Measurements from ENCODE around the gene PNMA8C.
"Not testable (repeated sequence)": the region's sequence is repeated elsewhere in the genome, so short reads cannot be mapped to it uniquely, and the experiment has no call there.

PNMA8C gene

GRCh38 chr19:46410205-46411087 is 18.3 kb downstream of the PNMA8C start:
- no peak for DNase-seq

GRCh38 chr19:46409191-46409590 is 19.5 kb downstream of the PNMA8C start:
- DNase-seq = no peak

GRCh38 chr19:46408664-46409039 is 20.1 kb downstream of the PNMA8C start:
- no peak for DNase-seq

DNA sequence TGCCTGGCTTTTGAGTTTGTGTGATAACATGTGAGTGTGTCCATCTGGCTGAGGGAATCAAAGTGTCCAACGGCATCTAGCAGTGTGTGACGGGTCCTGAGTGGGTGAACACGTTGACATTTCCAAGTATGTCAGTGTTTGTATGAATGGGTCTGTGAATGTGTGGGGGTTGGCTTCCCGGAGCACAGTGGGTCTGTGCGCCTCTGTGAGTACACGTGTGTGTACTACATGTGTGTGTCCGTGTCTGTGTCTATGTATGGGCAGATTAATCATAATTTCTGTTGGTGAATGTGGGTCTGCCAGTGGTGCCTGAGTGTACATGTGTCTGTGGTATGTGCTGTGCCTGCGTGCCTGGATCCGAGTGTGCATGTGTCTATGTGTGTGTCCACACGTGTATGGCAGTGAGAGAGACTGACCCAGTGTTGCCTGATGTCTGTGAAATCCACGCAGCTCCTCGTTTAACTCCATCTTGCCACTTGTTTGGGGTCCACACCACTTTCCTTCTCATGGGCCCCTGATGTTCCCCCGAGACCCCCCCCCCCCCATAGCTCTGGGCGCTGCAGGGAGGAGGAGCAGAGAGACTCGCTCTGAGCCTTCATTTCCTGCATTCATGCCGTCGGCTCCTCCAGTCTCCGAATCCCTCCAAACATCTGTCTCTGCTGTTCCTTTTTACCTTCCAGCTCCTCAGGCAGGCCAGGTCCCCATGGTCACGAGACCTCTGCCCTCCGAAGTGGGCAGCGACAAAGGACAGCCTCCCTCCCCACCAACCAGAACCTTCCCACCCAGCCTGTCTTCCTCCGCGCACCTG is 20.7 kb downstream of the PNMA8C start:
- DNase-seq = no peak

- no peak for DNase-seq
These were observed 21.8 kb downstream of the PNMA8C start for GRCh38 chr19:46406976-46407375.

DNA sequence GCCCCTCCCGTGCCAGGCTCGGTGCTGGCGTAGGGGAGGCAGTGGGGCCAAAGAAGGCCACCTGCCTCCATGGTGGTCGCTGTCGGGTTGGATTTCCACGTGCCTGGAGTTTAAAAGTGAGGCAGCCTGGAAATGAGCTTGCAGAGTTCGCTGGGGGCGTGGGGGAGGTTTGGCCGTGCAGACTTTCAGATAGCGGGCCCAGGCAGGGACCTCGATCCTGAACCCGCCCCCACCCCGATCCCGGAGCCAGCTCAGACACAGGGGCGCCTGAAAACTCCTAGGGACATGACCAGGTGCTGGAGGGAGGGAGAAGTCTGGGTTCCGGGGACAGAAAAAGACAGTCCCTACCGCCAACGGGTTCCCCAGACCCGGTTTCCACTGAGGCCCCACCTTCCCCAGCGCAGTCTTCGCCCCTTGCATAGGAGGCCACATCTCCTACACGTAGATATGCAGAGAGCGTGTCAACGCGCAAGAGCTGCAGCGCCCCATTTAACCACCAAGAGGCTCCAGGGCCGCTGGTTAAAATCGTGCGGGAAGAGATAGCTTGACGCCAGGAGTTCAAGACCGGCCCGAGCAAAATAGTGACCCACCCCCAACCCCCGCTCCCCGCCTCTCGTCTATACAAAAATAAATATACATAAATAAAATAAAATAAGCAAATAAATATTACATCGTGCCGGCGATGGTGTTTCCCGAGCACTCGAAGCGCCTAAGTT is 23.8 kb downstream of the PNMA8C start:
- DNase-seq = no peak

DNA sequence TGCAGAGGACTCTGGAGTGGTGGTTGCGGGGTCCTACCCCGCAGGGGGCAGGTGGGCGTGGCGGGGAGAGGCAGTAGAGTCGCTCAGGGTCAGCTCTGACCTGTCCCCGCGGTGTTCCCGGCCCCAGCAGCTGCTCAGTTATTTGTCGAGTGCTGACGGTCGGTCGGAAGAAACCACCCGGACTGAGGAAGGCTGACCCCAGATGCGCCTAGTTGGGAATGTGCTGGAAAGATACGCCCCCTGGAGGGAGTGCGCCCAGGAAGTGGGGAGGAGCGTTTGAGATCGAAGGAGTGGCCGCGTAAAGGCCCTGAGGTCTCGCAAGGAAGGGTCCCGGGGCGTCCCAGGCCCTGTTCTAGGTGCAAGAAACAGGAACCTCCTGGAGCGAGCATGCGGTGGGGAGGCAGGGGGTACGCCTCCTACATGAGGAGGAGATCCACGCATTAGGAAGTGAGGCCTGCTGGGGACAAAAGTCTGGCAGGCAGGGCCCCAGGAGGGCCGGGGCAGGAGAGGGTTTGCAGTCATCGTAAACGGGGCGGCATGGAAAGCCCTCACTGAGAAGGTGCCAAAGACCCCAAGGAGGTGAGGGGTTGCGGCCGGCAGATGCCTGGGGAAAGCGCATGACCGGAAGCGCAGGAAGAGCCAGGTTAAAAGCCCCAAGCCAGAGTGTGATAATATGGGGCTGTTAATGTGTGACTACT is 24.5 kb downstream of the PNMA8C start:
- no peak for DNase-seq

- DNase-seq = no peak
These were observed 26.0 kb downstream of the PNMA8C start for GRCh38 chr19:46402725-46403124.

- not testable (repeated sequence) for DNase-seq
These were observed 30.8 kb downstream of the PNMA8C start for GRCh38 chr19:46397801-46398479.

GRCh38 chr19:46394402-46394797 is 34.3 kb downstream of the PNMA8C start:
- no peak for DNase-seq

GRCh38 chr19:46393456-46394401 is 35.0 kb downstream of the PNMA8C start:
- no peak for DNase-seq

DNA sequence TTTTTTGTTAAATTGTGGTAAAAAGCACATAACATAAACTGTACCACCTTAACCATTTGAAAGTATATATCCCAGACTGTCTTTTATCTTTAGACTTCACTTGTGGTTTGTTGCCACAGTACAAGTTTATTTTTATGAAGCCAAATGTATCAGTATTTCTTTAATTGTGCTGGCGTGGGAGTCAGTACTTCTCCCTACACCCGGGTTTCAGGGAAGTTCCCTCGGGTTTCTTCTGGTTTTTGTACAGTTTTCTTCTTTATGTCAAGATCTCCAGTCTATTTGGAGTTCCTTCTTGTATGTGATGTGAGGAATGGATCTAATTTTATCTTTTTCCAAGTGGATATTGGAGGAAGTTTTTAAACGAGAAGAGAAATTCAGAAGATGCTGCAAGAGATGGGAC is 35.9 kb downstream of the PNMA8C start:
- DNase-seq = peak; percentile 27

DNA sequence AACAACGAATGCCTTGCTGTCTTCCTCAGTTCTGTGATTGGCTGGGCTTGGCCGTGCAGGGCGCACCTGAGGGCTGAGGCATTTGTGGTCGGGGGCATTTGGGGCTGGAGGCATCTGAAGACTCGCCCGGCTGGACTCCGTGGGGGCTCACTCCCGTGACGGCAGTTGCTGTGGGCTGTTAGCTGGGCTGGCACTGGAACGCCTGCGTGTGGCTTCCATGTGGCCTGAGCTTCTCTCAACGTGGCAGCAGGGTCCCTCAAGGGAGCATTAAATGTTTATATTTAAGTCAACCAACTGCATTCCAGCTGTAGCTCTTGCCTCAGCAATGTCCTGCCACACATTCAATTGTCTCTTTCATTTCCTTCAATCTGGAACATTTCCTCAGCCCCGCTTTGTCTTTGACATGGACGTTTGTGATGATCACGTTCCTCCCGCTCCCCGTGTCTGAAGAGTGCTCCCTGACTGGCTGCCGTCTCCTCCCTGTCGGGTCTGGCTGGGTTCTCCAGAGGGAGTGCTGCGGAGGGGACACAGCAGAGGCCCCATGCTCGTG is 36.4 kb downstream of the PNMA8C start:
- no peak for DNase-seq

DNA sequence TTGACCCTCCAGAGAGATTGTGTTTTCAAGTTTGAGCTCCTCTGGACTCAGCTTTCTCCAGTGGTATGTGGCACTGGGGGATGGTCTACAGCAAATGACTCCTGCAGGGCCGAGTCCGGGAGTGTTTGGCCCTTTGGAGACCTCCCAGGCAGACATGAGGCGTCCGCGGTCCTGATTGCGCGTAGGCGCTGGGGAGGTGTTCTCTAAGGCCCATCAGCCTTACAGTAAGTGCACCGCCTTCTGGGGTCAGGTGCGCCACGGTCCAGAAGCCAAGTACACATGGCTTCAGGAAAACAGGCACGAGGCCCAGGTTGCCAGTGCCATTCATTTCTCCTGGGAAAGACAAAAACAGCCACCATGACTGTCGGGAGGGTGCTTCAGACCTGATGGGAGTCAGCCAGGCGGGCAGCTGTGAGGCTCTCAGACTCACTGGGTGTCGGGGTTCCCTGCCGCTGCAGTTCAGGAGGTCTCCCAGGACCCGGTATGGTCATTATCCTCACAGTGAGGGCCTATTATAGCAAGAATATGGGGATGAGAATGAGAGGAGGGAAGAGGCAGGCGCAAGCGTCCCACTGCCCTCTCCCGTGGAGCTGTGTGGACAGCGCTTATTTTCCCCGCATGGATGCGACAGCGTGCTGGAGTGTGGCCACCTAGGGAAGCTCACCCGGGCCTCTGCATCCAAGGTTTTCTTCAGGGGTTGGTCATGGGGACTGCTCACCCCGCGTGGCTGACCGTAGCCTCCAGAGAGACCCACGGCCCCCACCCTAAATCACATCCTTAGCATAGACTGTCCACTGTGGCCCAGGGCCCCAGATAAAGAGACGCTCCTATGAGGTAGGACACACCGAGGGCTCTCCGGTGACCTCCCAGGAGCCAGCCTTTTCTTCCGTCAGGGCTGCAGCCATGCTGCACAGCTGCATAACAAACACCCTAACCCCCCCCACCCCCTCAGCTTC is 37.2 kb downstream of the PNMA8C start:
- DNase-seq = no peak

DNA sequence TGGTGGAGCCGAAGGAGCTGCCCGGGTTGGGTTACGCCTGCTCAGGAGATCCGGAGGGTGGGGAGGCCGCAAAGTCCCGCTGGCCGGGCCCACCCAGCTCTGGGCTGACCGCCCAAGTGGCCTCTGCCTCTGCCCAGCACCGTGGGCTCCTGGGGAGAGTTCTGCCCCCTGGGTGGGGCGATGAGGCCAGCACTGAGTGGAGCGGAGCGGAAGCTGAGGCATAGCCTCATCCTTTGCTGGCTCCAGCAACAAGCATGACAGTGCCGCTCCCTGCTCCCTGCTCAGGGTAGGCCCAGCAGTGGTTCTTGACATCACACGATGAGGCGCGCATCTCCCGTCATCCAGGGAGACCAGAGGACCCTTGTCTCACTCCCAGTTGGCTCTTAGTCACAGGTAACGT is 37.9 kb downstream of the PNMA8C start:
- no peak for DNase-seq

- no peak for DNase-seq
These were observed 38.4 kb downstream of the PNMA8C start for GRCh38 chr19:46390121-46390858.

DNA sequence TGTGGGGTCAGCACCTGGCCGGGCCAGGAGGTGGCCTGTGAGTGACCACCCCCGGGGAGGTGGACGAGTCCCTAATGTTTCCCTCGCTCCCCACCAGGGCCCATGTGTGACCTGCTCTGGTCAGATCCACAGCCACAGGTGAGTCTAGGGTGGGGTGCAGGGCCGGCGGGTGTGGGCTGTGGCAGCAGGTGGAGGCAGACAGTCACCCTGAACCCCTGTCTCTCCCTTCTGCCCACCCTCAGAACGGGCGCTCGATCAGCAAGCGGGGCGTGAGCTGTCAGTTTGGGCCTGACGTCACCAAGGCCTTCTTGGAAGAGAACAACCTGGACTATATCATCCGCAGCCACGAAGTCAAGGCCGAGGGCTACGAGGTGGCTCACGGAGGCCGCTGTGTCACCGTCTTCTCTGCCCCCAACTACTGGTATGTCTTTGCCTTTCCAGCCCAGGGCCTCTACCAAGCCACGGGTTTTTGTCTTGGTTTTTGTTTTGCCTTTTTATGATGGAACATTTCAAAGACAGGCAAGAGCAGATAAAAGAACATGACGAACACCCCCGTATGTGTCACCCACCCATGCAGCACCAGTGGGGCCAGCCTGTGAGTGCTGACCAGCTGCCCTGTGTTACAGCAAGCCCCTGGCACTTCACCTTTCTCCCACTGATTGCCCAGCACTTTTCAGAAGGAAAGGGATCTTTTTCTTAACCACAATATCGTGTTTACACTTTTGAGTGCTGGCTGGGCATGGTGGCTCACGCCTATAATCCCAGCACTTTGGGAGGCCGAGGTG is 40.2 kb downstream of the PNMA8C start:
- no peak for DNase-seq

DNA sequence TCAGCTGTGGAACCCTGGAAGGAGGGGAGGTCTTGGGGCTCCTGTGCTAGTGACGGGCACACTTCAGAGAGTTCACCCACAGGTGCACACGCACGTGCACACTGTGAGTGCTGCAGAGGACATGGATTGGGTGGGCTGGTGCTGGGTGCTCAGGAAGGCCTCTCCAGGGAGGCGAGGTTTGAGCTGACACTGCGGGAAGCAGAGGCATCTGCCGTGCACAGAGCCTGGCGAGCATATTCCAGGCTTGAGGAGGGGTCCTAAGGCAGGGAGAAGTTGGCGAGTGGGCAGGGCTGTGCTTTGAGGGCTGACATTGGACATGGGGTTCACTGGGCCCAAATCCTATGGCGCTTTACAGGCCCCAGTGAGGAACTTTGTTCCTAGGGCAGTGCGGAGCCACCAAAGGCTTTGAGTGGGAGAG is 41.0 kb downstream of the PNMA8C start:
- DNase-seq = no peak

All from suppressor macrophage treated with lipopolysaccharide for 4 hours (primary cell).